Adrenal gland (tissue), 12 donors: ENCODE results near the gene DMXL1. TPM values are rescaled to one million over a fixed set of nuclear protein-coding genes. Genes with fewer than 3 reads are reported as not detected.

Experiments used
- DNase-seq, 7 donors: peaks; one replicate each; pipeline ENCODE4 v3.0.0-alpha.2; 2019 to 2020
- H3K27ac ChIP-seq, 5 donors: fragments of 200-600 bp; sonication (generic) in 4 of 5; 1 replicate in 3 of 5; 2 replicates in 2 of 5; pipeline versions ENCODE4 v1.5.1 to v1.8.0; 2016 to 2020; ENCODE audit warnings: mild to moderate bottlenecking in 1 of 5
- H3K27me3 ChIP-seq: fragments of 200-600 bp; 2 replicates; pipeline ENCODE4 v1.8.0; 2021
- H3K36me3 ChIP-seq, 2 donors: fragments of 200-600 bp; replicated peaks in 1 of 2; 1 replicate in 1 of 2; 2 replicates in 1 of 2; pipeline versions ENCODE4 v1.5.1 to v1.8.0; 2018 to 2022
- H3K4me1 ChIP-seq, 2 donors: fragments of 200-600 bp; replicated peaks in 1 of 2; 1 replicate in 1 of 2; 2 replicates in 1 of 2; pipeline versions ENCODE4 v1.5.1 to v1.8.0; 2018 to 2021
- H3K4me3 ChIP-seq, 4 donors: fragments of 200-600 bp; sonication (generic) in 3 of 4; one replicate each; pipeline ENCODE4 v1.5.1; 2016 to 2018
- H3K9me3 ChIP-seq, 3 donors: fragments of 200-600 bp; sonication (generic) in 1 of 3; replicated peaks in 1 of 3; 1 replicate in 2 of 3; 2 replicates in 1 of 3; pipeline versions ENCODE4 v1.5.1 to v1.8.0; 2016 to 2021
- POLR2A ChIP-seq, 2 donors: fragments of 450-650 bp; IDR thresholded peaks; one replicate each; pipeline ENCODE4 v1.6.1; 2017; ENCODE audit warnings: antibody characterized with exemption in 2 of 2, mild to moderate bottlenecking in 2 of 2, moderate library complexity in 1 of 2
- WGBS, 4 donors: extraction: QIAGEN DNeasy Blood & Tissue Kit in 2 of 4; methylation state at CpG; one replicate each; pipeline versions ENCODE4 v1.1.5 to v1.1.7; 2013 to 2017; 5-methylcytosine and 5-hydroxymethylcytosine counted together
- intact Hi-C, 2 donors: fragments of 100-400 bp; cut with DNase I; formaldehyde crosslinking; loops; one replicate each; pipeline versions ENCODE4 v1.14.1 to v1.15.0; 2022 to 2023
- polyA plus RNA-seq, 3 donors: library from polyadenylated mRNA; stranded (reverse); fragments of 200-250 nt in 2 of 3; fragments of 350-450 nt in 1 of 3; fragmentation: Illumina TruSeq in 1 of 3; extraction: RNeasy Lipid Tissue Mini Kit (QIAGEN cat#74804) in 1 of 3; gene quantifications; one replicate each; pipeline ENCODE4 v1.2.3, GENCODE V29; 2013 to 2014
- total RNA-seq, 9 donors: library from RNA; depleted of rRNA in 4 of 9; stranded (reverse); fragments of >200 nt in 4 of 9; fragments of 120-200 nt in 1 of 9; fragmentation: NEBNext Ultra II Directional in 1 of 9; extraction: Animal tissue kit (Norgen Biotek cat#: 25700) in 1 of 9; gene quantifications; one replicate each; pipeline versions ENCODE4 v1.1.0 to v1.2.4, GENCODE V29; 2013 to 2023
- TF ChIP-seq, protein P1 (sequence below), 6 experiments: fragments of 450-650 bp in 4 of 6; fragments of 200-600 bp in 2 of 6; sonication (generic) in 1 of 6; IDR thresholded peaks; 1 replicate in 5 of 6; 2 replicates in 1 of 6; pipeline versions ENCODE4 v1.5.1 to v1.8.0; 2016 to 2021; ENCODE audit warnings: antibody characterized with exemption in 6 of 6, mild to moderate bottlenecking in 2 of 6, moderate library complexity in 1 of 6
- donor health status: healthy with polysubstance abuse.
- donor health status: Bipolar disorder and iron deficiency.
- donor health status: DM: yes; HTN: yes; CAD: no.
- donor health status: DM: no; HTN: no; CAD: no.
- donor health status: DM: no; HTN: no; CAD: no.
- donor health status: DM: yes; HTN: yes; CAD: no.

DMXL1 gene
- total and polyA plus RNA-seq, 12 donors, result 15.1 to 91.1 (median 41.2) TPM

DNA sequence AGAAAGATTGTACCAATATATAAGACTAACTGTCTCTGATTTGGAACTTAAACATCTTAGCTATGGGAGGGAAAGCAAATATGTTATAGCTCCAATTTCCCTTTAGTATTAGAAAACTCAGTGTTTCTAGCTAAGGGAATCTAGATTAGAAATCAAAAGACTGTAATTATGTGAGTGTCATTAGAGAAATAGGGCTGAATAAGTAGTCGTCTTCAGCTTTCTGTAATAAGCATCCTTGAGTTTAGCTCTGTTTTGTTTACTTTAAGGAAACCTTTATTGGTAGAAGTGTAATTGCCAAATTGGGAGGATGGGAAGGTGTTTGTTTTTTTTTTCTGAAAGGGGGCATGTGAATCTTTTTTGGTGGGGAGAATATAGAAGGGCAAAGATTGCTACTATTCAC, 5.2 kb downstream of the DMXL1 start:
- H3K36me3 ChIP-seq, result no peaks in the 10 kb centered on the region
- intact Hi-C loops, result no loop called here
- no peak overlapping the region for H3K27ac ChIP-seq
- H3K9me3 ChIP-seq, result no peaks in the 10 kb centered on the region
- TF ChIP-seq POLR2A (IDR thresholded peaks at IDR 0.05), result no peak
- TF ChIP-seq, protein P1, sequence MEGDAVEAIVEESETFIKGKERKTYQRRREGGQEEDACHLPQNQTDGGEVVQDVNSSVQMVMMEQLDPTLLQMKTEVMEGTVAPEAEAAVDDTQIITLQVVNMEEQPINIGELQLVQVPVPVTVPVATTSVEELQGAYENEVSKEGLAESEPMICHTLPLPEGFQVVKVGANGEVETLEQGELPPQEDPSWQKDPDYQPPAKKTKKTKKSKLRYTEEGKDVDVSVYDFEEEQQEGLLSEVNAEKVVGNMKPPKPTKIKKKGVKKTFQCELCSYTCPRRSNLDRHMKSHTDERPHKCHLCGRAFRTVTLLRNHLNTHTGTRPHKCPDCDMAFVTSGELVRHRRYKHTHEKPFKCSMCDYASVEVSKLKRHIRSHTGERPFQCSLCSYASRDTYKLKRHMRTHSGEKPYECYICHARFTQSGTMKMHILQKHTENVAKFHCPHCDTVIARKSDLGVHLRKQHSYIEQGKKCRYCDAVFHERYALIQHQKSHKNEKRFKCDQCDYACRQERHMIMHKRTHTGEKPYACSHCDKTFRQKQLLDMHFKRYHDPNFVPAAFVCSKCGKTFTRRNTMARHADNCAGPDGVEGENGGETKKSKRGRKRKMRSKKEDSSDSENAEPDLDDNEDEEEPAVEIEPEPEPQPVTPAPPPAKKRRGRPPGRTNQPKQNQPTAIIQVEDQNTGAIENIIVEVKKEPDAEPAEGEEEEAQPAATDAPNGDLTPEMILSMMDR (IDR thresholded peaks at IDR 0.05), result no peak
- H3K4me3 ChIP-seq, result no peak overlapping the region
- H3K4me1 ChIP-seq, result peaks cover 18 to 53% of the 10 kb centered on the region in 2 donors
- H3K27me3 ChIP-seq, result no peaks in the 10 kb centered on the region
- DNase-seq, result no peak
- 63 to 73% (median 65%) methylated on average over 1 of the region's 1 CpG for WGBS, 4 donors

DNA sequence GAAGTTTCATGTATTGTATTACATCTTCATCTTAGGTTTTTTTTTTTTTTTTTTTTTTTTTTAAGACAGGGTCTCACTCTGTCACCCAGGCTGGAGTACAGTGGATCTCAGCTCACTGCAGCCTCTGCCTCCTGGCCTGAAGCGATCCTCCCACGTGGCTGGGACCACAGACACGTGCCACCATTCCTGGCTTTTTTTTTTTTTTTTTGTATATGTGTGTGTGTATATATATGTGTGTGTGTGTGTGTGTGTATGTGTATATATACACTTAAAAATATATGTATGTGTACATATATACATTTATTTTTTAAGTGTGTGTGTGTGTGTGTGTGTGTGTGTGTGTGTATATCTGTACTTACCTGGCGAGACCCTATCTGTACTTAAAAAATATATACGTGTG, 6.6 kb downstream of the DMXL1 start:
- DNase-seq, result no peak
- H3K4me3 ChIP-seq, result no peak overlapping the region
- H3K27me3 ChIP-seq, result no peaks in the 10 kb centered on the region
- no peak overlapping the region for H3K27ac ChIP-seq
- no peaks in the 10 kb centered on the region for H3K9me3 ChIP-seq
- TF ChIP-seq, protein P1 (IDR thresholded peaks at IDR 0.05), result no peak
- no peak for TF ChIP-seq POLR2A (IDR thresholded peaks at IDR 0.05)
- H3K4me1 ChIP-seq, result peaks cover 10 to 48% of the 10 kb centered on the region in 2 donors
- no peaks in the 10 kb centered on the region for H3K36me3 ChIP-seq
- 92 to 98% (median 94%) methylated on average over 5 of the region's 5 CpGs for WGBS, 4 donors
- intact Hi-C loops, result no loop called here

DNA sequence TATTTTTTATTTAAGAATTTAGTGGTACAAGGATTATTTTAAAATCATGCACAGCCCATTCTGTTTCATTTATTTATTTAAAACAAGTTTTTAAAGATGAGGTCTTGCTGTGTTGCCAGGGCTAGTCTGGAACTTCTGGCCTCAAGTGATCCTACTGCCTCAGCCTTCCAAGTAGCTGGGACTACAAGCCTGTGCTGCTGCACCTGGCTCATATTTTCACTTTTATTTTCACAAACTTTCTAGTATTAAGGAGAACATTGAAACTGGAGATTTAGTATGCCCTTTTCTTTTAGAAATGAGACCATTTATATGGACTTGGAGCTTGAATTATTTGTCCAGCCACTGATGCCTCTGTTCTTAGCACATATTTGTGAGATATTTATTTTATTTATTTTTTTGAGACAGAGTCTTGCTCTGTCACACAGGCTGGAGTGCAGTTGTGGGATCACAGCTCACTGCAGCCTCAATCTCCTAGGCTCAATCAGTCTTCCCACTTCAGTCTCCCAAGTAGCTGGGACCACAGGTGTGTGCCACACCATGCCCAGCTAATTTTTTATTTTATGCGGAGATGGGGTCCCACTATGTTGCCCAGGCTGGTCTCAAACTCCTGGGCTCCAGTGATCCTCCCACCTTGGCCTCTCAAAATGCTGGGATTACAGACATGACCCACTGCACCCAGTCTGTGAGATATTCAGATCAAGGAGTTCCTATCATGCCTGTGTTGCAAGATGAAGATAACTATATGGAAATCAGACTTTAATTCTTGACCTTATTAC, 7.4 kb downstream of the DMXL1 start:
- WGBS, 4 donors, result 88 to 100% (median 91%) methylated on average over 1 of the region's 1 CpG
- intact Hi-C loops, result no loop called here
- Histone ChIP-seq H3K27me3 (no peaks in the 10 kb centered on the region), H3K4me1 (peaks cover 3 to 40% of the 10 kb centered on the region in 2 donors), H3K36me3 (no peaks in the 10 kb centered on the region), H3K27ac (no peak overlapping the region), H3K4me3 (no peak overlapping the region), H3K9me3 (no peaks in the 10 kb centered on the region)
- DNase-seq, result no peak
- no peak for TF ChIP-seq POLR2A (IDR thresholded peaks at IDR 0.05)
- TF ChIP-seq, protein P1 (IDR thresholded peaks at IDR 0.05), result no peak

DNA sequence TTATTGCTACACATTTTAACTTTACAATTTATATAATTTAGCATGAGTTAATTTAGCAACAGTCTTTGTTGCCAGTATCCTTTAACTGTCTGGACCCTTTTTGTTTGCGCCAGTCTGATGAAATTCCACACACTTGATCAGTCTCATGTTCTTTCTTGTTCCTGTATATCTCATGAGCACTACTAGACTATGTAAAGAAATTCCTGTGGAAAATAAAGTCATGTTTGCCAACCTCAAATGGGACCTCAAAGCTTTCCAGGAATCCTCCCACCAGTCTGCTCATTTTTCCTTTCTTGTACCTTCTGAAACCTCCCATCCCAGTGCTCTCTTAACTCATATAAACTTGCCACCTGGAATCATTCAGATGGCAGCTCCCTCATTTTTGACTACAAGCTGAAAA, 8.0 kb downstream of the DMXL1 start:
- H3K27ac ChIP-seq, result peak overlapping the region in 2 of 5 donors; percentile 0 to 34
- intact Hi-C loops, result no loop called here
- 94 to 98% (median 96%) methylated on average over 1 of the region's 1 CpG for WGBS, 4 donors
- no peaks in the 10 kb centered on the region for H3K9me3 ChIP-seq
- H3K4me1 ChIP-seq, result peaks cover 3 to 34% of the 10 kb centered on the region in 2 donors
- H3K4me3 ChIP-seq, result no peak overlapping the region
- no peak for DNase-seq
- TF ChIP-seq, protein P1 (IDR thresholded peaks at IDR 0.05), result no peak
- no peak for TF ChIP-seq POLR2A (IDR thresholded peaks at IDR 0.05)
- no peaks in the 10 kb centered on the region for H3K27me3 ChIP-seq
- no peaks in the 10 kb centered on the region for H3K36me3 ChIP-seq
